ENCODE data around the gene ALMS1.

DNA sequence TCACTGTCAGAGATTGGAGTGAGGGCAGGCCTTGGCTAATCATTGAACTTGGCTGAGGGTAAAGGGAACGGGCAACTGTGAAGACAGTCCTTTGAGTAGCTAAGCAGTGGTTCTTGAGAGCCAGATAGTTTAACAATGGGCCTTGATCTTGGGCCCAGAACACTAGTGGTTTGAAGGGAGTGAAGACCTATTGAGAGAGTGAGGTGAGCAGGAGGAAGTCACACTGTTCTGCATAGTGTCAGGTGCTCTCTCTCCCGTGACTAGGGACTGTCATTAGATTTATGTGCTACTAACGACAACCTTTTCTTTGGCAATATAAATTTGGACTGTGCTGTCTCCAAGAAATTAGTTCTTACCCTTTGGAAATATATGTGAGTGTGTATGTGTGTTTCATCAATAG, 44.6 kb upstream of the ALMS1 start:
- TF ChIP-seq POLR2AphosphoS5 (IDR thresholded peaks at IDR 0.05; ENCODE audit: low read depth, low read length) (no peak), POLR2A (IDR thresholded peaks at IDR 0.05; ENCODE audit: low read depth, low read length) (no peak), TAF1 (IDR thresholded peaks at IDR 0.05; ENCODE audit: borderline replicate concordance, low read depth, low read length) (no peak)

Data from GM12892 (cell line).